HG02642 (cell line): Measurements from ENCODE around the gene STOML3.

Source experiments
- ATAC-seq: cut with Tn5 transposase; IDR thresholded peaks from one replicate; pipeline ENCODE4 v1.9.1; 2021; ENCODE audit warnings: mild to moderate bottlenecking; ENCODE audit not compliant: unreplicated experiment, poor library complexity

STOML3 gene

DNA sequence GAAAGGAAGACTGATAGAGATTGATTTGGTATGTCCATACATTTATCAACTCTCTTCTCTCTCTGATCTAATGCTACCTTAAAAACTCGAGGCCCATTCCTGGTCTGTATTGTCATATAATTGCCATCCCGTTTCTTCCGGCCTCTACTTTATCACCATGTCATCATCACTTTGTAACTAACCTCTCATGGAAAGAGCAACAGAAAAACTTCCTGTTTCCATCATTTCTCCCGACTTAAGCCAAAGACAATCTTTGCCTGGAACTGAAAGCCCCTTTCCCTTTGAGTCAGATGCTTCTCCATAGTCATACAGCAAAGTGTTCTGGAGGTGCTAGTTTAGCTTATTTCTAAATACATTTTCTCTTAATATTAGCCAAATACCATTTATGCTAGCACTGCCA is 2.8 kb upstream of the STOML3 start:
- no peak for ATAC-seq

DNA sequence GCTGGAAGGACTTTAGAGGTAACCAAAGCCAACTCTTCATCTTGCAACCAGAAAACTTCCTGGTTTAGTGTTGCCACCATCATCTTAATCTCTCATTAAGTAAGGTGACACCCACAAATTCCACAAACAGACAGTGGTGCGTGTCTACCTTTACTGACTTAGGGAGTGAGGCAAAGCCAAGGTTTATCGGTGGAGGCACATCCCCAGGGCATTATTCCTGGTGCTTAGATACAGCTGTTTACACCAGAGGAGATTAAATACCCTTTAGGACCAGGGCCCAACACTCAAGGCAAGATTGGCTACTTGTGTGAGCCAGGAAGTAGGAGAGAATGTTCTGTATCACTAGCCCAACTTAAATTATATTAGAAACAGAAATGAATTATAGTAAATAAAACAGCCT is 9.5 kb downstream of the STOML3 start:
- ATAC-seq, result no peak

- no peak for ATAC-seq
Observed at GRCh38 chr13:38980750-38981078, 9.9 kb downstream of the STOML3 start.

DNA sequence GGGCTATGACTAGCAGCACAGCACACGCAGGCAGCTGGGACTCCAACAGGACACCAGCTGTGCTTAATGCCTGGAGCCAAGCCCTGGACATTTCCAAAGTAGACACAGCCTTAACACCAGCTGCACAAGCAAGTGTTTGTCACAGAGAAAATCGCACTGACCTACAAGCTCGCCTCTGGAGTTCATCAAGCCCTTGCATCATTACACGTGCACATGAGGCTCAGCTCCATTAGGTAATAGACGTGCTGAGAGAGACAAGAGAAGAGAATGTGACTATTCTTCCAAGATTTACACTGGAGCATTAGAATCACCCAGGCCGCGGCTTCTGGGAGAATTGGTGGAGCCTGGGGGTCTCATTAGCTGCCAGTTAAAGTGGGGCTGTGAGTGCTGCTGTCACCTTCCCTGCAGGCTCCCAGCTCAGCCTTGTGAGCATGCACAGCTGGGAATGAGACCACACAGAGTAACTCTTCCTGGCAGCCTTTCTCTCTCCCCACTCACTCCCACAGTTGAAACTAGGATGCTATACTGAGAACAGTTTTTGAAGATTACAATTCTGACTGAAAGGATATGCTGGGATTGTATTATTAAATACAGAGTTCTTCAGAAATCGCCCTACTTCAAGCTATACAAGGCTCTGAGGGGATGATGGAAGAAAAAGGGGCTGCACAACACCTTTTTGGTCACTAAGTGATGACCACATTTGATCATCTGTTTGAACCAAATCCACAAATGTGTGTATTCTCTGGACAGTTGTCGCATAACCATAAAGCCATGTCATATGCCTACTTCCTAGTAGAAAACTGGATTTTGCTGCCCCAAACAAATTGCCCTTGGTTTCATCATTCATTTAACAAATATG is 10.5 kb downstream of the STOML3 start:
- ATAC-seq, result no peak

DNA sequence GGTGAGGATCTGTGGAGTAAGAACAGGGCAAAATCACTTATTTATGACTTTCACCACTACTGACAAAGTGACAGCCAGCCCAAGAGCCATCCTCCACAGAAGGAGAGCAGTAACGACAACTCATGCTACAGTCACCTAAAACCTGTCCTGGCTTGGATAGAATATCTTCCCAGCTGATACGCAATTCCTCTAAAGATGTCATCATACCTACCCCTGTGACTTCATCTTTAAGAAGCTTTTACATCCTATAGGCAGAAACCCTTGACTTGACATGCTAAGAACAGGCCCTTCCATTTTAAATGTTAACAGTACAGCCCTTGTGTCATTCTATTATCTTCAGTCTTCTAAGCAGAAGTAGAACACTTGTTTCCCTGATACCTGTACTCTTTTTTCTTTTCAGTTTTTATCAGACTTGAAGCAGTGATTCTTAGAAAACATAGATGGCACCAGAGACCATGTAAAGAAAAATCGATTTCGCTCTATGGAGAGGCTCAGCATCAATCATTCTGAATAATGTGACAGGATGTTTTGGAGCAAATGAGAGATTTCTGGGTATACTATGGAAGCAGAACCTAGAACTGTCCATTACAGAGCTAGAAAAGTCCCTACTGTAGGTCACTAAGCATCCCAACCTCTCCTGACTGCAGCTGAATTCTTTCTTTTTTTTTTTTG is 20.1 kb downstream of the STOML3 start:
- ATAC-seq, result no peak

DNA sequence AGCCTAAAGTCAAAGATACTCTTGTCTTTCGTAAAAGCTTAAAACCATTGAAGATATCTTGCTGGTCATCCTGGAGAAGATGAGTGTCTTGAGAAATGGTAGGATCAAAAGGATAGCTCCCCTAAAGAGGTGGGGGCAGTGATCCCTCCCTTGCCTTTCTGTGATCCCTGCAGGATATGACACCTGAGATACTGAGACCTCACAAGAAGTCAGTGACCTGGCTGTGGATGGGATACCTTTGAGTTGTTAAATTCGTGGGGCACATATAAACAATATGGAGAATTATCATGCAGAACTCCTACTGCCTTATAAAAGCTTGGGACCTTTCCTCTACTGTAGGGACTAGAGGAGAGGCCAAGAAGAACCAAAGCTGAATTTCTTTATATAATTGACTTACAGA is 21.4 kb downstream of the STOML3 start:
- no peak for ATAC-seq

DNA sequence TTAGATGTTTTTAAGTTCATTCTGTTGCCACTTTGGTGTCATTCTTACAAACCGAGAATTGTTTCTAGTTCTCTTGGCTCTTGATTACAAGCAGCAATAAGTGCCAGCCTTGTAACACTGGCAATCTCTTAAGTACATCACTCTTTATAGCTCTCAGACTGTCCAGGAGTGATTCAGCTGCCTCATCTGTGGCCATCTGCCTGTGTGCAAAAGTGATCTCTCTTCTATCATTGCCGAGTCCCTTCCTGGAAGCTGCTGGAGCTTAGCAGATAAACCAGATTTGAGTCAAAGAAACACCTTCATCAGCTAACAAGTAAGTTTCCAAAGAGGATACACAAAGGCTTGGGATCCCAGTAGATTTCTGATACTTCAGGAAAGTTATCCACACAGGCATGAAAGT is 23.2 kb downstream of the STOML3 start:
- no peak for ATAC-seq

GRCh38 chr13:38965281-38965680 is 25.4 kb downstream of the STOML3 start:
- ATAC-seq, result no peak

GRCh38 chr13:38960175-38960574 is 30.5 kb downstream of the STOML3 start:
- ATAC-seq, result no peak

DNA sequence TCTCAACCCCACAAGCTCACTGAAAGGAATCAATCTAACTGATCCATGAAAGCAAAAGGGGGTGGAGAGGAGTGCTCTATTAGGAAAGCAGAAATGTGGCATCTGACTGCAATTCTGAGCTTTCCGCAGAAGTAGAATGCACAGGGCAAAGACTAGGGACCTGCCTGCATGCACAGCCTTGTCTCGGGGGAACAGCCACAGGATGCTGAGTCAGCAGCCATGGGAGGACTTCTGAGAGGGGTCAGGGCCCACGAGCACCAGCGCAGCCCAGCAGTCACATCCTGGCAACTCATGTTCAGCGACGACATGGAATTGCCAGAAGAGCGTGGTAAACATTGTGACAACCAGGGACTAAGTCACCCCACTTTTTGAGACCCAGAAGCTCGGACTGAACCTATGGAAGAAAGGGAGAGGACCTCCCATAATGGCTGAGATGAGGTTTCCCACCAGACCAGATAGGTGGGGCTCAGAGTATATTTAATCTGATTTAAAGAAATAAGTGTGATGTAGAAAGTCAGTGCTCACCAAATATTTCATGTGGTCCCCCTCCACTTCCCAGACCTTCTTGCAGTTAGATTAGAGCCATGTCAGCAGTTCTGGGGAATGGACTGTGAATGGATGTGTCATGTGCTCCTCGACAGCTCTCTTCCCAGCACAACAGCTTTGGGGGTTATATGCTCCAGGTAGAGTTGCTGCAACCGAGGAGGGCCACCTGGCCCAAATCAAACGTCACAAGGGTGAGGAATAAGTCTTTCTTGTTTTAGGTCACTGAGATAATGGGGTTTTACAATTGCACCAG is 32.6 kb downstream of the STOML3 start:
- ATAC-seq, result no peak

DNA sequence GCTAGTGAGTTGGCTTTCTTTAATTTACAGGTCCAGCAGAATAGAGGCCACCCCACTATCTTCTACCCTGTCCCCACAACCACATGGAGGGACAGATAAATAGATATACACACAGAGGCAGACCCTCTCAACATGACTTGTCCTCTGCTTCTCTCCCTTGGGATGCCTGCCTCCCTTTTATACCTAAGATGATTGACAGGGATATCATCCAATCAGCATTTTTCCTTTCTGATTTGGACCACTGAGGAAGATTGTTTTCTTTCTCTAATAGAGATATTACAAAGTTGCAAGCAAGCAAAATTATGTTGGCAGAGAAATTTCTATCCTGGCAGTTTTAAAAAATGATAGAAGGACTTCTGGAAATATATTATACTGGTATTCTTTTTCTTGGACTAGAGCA is 35.8 kb downstream of the STOML3 start:
- no peak for ATAC-seq

GRCh38 chr13:38954291-38954690 is 36.3 kb downstream of the STOML3 start:
- ATAC-seq, result no peak

DNA sequence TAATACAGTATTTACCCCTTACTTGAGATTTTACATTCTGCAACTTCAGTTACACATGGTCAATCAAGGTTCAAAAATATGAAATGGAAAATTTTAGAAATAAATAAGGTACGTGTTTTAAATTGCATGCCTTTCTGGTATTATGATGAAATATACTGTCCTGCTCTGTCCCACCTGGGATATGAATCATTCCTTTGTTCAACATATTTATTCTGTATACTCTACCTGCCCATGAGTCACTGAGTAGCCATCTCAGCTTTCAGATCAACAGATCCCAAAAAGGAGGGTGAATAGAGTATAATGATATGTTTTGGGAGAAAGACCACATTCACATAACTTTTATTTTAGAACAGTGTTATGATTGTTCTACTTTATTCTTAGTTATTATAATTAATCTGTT is 37.8 kb downstream of the STOML3 start:
- ATAC-seq, result no peak

GRCh38 chr13:38951525-38952313 is 38.9 kb downstream of the STOML3 start:
- no peak for ATAC-seq

DNA sequence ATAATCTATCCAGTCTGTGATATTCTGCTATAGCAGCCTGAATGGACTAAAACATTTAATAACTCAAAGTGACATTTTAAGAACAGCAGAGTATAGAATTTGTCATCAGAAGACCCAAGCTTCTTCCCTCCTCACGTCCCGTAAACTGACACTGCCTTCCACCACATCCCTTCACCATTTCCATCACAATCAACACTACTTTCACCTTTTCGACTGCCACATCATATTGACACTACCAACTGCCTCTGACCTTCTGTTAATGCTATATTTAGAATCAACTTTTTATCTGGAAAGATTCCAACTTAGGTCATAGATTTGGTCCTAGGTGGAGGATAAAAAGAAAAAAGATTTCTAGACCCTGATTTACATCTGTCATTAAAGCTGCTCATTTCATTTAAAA is 39.6 kb downstream of the STOML3 start:
- ATAC-seq, result no peak

DNA sequence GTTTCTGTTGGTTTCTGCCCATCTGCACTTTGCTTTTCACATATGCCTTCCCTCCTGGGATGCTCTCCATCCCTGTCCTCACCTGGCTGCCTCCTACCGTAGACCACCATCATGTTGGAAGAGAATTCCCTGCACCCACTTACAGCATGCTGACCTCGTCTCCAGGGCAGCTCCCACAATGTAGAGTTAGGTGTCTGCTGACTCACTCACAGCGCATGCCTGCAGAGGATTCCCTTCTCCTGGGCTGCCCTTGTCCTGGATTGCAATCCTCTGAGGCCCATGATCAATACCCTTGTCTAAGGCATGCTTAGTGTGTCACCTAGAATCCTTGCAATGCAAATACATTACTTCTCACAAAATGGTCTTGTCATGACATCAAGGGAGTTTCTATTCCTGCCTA is 43.6 kb downstream of the STOML3 start:
- no peak for ATAC-seq

DNA sequence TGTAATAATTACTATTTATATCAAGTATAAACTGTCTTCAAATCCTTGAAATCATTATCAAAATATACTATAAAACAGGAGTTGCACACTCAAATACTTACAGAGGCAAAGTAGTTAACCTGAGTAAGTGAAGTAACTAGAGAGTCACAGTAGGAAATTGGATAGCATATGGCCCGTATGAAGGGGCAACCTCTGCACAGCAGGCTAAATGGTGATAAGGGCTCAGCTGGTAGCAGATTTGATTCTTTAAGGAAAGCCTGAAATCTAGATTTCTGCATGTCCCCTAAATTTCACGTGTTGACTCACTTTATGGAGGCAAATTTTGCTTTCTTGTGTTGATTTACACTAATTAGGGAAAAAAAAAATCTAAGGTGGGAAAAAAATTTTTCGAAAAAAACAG is 46.4 kb downstream of the STOML3 start:
- ATAC-seq, result no peak

DNA sequence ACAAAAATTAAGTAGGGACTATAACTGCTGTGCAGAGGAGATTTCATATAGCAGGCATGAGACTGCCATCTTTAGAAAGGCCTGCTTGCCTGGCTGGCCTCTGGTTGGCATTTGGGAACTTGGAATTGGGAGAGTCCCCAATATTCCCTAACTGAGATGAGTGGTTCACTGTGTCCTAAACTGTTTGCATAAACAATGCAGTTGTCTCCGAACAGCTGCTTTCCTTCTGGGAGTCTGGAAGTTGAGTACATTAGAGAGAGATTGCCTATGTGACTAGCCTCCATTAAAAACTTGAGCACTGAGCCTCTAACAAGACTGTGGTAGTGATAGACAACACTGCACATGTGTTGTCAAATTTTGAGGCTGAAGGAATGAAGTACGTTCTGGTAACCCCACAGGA is 47.4 kb downstream of the STOML3 start:
- no peak for ATAC-seq

- ATAC-seq, result no peak
Observed at GRCh38 chr13:38941353-38941945, 49.2 kb downstream of the STOML3 start.

DNA sequence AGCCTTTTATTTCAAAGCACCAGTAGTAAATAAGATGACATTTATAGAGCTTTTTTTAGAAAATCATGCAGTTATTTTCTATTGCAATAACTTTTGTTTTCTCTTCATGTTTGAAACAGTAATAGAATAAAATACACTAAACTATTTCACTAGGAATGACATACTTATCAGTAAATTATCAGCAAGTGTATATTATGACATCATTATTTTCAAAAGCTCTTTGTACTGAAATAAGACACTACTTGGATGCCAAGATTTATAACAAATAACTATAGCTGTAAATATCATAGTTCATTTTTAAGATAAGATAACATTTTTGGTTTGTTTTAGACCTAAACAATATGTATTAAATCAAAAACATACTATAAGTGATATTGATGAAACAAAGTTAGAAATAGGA is 56.8 kb downstream of the STOML3 start:
- no peak for ATAC-seq
